Middle frontal gyrus (tissue), 1 donor: ENCODE data around the gene HAPLN2.
"Not testable (repeated sequence)": the region's sequence is repeated elsewhere in the genome, so short reads cannot be mapped to it uniquely, and the experiment has no call there.

Source experiments
- DNase-seq: peaks from one replicate; pipeline ENCODE4 v3.0.0-alpha.2; 2015; ENCODE audit warnings: low spot score; ENCODE audit errors: extremely low spot score

HAPLN2 gene

GRCh38 chr1:156616463-156616862 is 2.8 kb upstream of the HAPLN2 start:
- DNase-seq: peak; percentile 71

DNA sequence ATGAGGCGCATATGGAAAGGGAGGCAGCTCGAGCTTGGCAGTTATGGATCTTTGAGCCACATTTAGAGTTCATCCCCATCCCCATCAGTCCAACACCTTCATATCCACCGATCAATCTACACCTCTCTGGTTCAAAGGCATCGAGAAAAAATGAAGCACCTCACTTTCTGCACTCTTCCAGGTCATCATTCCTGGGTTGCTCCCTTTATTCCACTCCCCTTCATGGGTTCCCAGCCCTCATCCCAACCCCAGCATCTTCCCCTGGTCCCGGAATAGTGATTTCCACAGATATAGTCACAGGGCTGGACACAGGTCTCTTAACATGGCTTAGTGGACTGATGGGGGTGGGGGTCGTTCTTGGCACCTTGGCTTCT is 354 bp downstream of the HAPLN2 start:
- no peak for DNase-seq

GRCh38 chr1:156622581-156623297 is 3.5 kb downstream of the HAPLN2 start:
- no peak for DNase-seq

- DNase-seq: peak; percentile 50
Measured at GRCh38 chr1:156623946-156624813, 5.0 kb downstream of the HAPLN2 start.

GRCh38 chr1:156624814-156625435 is 5.7 kb downstream of the HAPLN2 start:
- no peak for DNase-seq

DNA sequence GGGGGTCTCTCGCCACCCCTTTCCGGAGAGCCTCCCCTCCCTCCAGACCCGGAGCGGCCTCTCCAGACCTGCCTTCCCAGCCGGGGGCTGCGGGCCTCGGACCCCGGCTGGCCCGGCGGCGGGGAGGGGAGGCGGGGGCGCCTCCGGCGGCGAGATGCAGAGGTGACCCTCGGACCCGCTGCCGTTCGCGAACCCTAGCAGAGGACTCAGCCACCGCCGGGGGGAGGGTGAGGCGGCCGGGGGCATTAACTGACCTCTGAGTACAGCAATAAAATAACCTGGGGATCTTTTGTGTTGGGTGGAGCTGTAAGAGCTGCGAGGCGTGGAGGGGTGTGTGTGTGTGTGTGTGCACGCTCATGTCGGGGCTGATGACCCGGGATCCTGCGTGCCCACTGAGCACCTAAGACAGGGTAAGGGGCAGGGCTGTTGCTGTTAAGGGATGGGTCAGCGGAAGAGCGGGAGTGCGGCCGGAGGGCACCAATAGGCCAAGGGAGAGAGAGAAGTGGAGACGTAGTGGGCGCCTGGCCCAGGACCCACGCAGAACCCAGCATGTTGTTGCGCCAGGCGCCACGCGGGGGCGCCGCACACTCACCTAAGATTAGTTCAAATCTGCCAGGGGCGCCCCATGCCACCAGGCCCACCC is 6.3 kb downstream of the HAPLN2 start:
- no peak for DNase-seq

- no peak for DNase-seq
Measured at GRCh38 chr1:156626079-156626438, 6.8 kb downstream of the HAPLN2 start.

DNA sequence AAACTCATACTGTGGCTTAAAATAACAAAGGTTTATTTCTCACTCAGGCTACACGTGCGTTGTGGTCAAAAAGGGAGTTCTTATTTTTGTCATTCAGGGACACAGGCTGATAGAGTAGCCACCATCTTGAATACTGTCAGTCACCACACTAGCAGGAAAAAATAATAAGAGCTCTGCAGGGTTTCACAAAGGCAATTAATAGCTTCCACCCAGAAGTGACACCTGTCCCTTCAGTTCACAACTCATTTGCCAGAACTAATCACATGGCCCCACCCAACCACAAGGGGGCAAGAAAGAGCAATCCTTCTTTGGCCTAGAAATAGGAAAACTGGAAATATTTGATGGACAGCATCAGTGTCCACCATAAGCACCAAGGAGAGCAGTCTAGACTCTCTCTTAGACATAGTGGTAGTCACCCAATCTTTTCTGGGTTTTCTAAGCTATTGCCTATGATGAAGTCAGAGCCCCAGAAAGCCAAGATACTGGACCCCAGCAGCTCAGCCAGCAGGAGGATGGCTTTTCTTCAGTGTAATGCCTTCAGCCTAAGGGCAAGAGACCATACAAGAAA is 8.2 kb downstream of the HAPLN2 start:
- no peak for DNase-seq

- DNase-seq: no peak
Measured at GRCh38 chr1:156629823-156630449, 10.7 kb downstream of the HAPLN2 start.

DNA sequence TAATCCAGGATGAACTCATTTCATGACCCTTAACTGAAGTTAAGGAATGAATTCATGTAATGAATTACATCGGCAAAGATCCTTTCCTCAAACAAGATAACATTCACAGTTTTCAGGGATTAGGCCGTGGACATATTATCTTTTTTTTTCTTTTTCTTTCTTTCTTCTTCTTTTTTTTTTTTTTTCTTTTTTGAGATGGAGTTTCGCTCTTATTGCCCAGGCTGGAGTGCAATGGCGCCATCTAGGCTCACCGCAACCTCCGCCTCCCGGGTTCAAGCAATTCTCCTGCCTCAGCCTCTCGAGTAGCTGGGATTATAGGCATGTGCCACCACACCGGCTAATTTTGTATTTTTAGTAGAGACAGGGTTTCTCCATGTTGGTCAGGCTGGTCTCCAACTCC is 11.9 kb downstream of the HAPLN2 start:
- not testable (repeated sequence) for DNase-seq

GRCh38 chr1:156632355-156632754 is 13.1 kb downstream of the HAPLN2 start:
- DNase-seq: no peak

DNA sequence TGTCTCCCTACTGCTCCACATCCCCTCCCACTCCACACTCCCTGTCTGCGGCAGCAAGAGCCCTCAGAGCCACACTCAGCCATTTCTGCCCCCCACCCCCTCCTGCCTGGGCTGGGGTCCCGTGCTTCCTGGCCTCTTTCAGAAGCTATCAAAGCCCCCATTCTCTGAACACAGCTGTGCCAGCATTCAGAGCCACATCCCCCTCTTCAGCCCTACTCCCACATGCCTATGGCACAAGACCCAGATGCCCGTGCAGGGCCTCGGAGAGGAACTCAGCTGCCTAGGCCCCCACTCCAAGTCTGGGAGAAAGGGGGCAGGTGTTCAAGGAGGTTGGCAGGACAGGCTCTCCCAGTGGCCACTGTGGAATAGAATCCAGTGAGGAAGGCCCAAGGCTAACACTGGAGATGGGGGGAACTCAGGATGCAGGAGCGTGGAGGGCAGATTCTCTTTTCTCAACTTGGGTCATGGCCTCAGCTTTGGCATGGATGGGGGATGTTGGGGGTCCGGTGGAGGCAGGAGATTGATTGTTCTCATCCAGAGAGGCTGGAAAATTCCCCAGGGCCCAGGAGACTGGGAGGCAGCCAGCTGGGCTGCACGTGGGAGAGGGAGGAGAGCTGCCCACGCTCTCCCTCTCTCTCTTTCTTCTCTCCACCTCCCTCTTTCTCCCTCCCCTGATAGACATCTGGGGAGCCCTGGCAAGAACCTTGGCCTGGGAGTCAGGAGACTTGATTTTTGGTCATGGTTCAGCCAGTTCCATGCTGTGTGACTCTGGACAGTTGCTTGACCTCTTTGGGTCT is 19.2 kb downstream of the HAPLN2 start:
- DNase-seq: no peak

DNA sequence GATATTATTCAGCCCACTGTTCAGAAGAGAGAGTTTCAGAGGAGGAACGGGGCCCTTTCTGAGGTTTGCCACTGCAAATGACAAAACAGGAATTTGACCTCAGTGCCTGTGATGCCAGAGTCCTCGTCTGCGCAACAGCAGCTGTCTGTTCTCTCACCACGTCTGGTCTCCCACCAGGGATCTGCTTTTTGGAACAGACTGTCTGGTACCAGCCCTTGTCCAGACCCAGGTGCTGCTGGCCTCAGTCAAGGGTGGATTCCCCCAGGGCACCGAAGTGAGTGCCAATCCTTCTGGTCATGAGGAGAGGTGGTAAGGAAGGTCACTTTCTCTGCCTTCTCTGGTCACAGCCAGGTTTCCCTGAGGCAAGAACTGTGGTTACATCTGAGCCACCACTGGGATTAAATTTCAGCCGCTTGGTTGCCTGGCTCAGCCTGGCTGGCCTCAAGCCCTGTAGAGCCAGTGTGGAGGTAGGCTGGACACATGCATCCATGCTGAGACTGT is 20.4 kb downstream of the HAPLN2 start:
- DNase-seq: no peak

DNA sequence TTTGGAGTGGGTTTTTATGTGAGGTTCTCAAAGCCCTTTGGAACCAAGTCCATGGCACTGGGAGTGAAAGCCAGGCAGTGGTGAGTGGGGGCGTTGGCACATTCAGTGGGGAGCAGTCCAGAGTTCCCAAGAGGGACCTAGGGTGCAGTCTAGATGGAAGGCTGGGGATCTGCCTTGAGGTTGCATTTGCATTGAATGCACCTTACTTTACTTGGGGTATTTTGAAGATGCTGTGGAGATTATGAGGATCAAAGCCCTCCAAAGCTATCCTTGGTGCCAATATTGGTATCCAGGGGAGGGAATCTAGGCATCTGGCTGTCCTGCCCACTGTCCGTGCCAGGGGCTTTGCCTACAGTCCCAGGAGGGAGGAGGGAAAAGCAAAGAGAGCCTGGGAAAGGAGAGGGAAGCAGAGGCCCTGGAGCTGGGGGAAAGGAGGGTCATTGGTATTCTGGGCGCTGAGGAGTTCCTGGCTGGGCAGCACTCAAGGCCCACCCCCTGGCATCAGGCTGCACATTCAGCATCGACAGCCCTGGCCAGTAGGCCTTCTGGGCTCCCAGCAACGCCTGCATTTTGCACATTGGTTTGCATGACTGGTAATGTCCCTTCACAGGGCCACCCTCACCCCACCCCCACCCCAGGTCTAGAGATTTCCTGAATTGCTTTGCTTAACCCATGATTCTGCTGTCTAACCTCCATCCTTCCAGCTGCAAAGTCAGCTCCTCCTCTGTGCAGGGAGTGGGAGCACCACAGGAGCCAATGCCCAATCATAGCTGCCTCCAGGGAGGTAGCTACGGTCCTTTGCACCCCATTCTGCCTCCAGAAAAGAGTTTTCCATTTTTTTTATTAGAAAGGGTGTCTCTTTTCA is 21.9 kb downstream of the HAPLN2 start:
- no peak for DNase-seq

DNA sequence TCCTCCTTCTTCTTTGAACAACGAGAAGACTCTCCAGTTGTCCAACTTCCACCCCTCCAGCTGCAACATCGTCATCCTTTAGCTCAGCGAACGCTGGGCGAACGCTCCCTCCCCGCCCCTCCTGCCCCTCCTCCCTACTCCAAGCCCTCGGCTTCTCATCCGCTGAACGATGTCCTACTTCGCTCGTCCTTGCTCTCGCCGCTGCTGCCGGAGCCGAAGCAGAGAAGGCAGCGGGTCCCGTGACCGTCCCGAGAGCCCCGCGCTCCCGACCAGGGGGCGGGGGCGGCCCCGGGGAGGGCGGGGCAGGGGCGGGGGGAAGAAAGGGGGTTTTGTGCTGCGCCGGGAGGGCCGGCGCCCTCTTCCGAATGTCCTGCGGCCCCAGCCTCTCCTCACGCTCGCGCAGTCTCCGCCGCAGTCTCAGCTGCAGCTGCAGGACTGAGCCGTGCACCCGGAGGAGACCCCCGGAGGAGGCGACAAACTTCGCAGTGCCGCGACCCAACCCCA is 22.6 kb downstream of the HAPLN2 start, which contains the start of gene BCAN:
Gene BCAN, plus strand, starts transcription at position 357 of the 504 bp plus-strand sequence. CDS start 3,938 bp downstream, outside the sequence.
- DNase-seq: no peak

GRCh38 chr1:156642265-156643048 is 23.2 kb downstream of the HAPLN2 start:
- no peak for DNase-seq

GRCh38 chr1:156643049-156643777 is 24.0 kb downstream of the HAPLN2 start:
- DNase-seq: no peak
